Glutamatergic neuron (in vitro differentiated cells): ENCODE measurements around the gene AMPH. TPM values are rescaled to one million over a fixed set of nuclear protein-coding genes. Genes with fewer than 3 reads are reported as not detected.

ENCODE experiments used
- DNase-seq: peaks from one replicate; pipeline ENCODE4 v3.0.0; 2022
- H3K27ac Mint-ChIP-seq: one replicate; pipeline ENCODE4 v1.8.0; 2020; ENCODE audit warnings: mild to moderate bottlenecking, mixed read lengths, inconsistent platforms; ENCODE audit not compliant: unreplicated experiment
- H3K27me3 Mint-ChIP-seq: one replicate; pipeline ENCODE4 v1.8.0; 2020; ENCODE audit warnings: mild to moderate bottlenecking, moderate library complexity, mixed read lengths, inconsistent platforms; ENCODE audit not compliant: unreplicated experiment
- H3K36me3 Mint-ChIP-seq: one replicate; pipeline ENCODE4 v1.8.0; 2020; ENCODE audit warnings: mild to moderate bottlenecking, mixed read lengths, inconsistent platforms; ENCODE audit not compliant: unreplicated experiment
- H3K4me1 Mint-ChIP-seq: one replicate; pipeline ENCODE4 v1.8.0; 2020; ENCODE audit warnings: mild to moderate bottlenecking, low read depth, mixed read lengths, inconsistent platforms; ENCODE audit not compliant: unreplicated experiment
- H3K4me3 Mint-ChIP-seq: one replicate; pipeline ENCODE4 v1.8.0; 2020; ENCODE audit warnings: mild to moderate bottlenecking, mixed read lengths, inconsistent platforms; ENCODE audit not compliant: unreplicated experiment
- H3K9me3 Mint-ChIP-seq: one replicate; pipeline ENCODE4 v1.8.0; 2020; ENCODE audit warnings: mild to moderate bottlenecking, moderate library complexity, mixed read lengths, inconsistent platforms; ENCODE audit not compliant: unreplicated experiment
- total RNA-seq: library from RNA; stranded (reverse); fragmentation: NEBNext Ultra II Directional; extraction: Animal tissue kit (Norgen Biotek cat#: 25700); gene quantifications from one replicate; pipeline ENCODE4 v1.2.1, GENCODE V29; 2021; ENCODE audit not compliant: unreplicated experiment
- TF ChIP-seq, protein P1 (sequence below): fragments of 200-600 bp; sonication (generic); IDR thresholded peaks from one replicate; pipeline ENCODE4 v1.5.0; 2021; ENCODE audit not compliant: partially characterized antibody, unreplicated experiment

Gene AMPH
- total RNA-seq, 1 donor from 2014 or later: 9.4 TPM

DNA sequence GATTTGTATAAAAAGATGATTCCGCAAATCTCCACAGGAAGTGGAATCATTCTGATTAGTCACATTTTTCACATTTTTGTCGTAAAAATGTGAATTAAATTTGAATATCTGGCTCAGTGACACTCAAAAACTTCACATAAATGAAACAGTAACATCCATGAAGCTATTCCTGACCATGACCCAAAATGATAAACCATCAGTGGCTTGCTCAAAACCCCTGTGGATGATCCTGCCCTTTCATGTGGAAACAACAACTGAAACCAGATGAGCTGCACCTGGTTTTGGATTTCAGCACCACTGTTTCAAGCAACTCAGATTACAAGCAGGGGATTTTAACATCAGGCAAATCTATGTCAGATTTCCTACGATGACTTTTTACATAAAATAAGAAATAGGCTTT, 80.3 kb downstream of the AMPH start:
- Mint-ChIP-seq H3K27me3 (peaks cover 6% of the 10 kb centered on the region), H3K4me3 (no peak overlapping the region), H3K27ac (no peak overlapping the region), H3K36me3 (no peaks in the 10 kb centered on the region), H3K9me3 (no peaks in the 10 kb centered on the region), H3K4me1 (peaks cover 6% of the 10 kb centered on the region)
- TF ChIP-seq, protein P1, sequence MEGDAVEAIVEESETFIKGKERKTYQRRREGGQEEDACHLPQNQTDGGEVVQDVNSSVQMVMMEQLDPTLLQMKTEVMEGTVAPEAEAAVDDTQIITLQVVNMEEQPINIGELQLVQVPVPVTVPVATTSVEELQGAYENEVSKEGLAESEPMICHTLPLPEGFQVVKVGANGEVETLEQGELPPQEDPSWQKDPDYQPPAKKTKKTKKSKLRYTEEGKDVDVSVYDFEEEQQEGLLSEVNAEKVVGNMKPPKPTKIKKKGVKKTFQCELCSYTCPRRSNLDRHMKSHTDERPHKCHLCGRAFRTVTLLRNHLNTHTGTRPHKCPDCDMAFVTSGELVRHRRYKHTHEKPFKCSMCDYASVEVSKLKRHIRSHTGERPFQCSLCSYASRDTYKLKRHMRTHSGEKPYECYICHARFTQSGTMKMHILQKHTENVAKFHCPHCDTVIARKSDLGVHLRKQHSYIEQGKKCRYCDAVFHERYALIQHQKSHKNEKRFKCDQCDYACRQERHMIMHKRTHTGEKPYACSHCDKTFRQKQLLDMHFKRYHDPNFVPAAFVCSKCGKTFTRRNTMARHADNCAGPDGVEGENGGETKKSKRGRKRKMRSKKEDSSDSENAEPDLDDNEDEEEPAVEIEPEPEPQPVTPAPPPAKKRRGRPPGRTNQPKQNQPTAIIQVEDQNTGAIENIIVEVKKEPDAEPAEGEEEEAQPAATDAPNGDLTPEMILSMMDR: no peak
- no peak for DNase-seq

DNA sequence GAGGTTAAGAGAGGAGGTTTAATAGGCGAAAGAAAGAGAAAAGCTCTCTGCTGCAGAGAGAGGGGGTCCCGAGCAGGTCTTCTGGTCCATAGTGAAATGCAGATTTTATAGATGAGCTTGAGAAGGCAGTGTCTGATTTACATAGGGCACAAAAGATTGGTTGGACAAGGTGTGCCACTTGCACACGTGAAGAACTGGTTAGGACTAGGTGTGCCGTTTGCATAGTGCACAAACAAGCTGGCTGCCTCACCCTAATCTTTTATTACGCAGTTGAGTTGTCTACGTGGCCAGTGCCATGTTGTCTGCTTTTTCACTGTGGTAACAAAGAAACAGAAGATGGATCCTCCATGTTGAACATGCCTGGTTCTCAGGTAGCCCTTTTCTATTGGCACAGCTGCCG, 82.6 kb downstream of the AMPH start:
- H3K4me3 Mint-ChIP-seq: no peak overlapping the region
- no peaks in the 10 kb centered on the region for H3K9me3 Mint-ChIP-seq
- TF ChIP-seq, protein P1: no peak
- H3K36me3 Mint-ChIP-seq: no peaks in the 10 kb centered on the region
- H3K27ac Mint-ChIP-seq: no peak overlapping the region
- peaks cover 6% of the 10 kb centered on the region for H3K27me3 Mint-ChIP-seq
- H3K4me1 Mint-ChIP-seq: peaks cover 6% of the 10 kb centered on the region
- DNase-seq: no peak

DNA sequence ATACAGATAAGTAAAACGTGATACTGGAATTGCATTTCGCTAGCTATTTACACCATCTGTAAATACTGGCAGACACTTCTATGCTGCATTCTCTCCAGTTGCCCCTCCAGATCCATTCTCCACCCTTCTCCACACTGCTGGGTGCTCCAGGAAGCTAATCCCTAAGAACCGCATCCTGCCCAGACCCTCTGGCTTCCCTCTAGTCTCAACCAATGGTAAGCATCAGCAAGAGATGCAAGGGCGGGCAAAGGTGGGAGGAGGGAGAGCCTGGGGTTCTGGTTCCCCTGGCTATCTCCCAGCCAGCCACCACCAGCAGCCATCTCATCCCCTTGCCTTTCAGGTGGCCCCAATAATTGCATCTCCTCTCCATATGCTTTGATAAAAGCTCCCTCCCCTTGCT, 84.4 kb downstream of the AMPH start:
- Mint-ChIP-seq H3K9me3 (no peaks in the 10 kb centered on the region), H3K27ac (no peak overlapping the region), H3K27me3 (peaks cover 2% of the 10 kb centered on the region), H3K36me3 (no peaks in the 10 kb centered on the region), H3K4me1 (no peaks in the 10 kb centered on the region), H3K4me3 (no peak overlapping the region)
- DNase-seq: no peak
- TF ChIP-seq, protein P1: no peak

DNA sequence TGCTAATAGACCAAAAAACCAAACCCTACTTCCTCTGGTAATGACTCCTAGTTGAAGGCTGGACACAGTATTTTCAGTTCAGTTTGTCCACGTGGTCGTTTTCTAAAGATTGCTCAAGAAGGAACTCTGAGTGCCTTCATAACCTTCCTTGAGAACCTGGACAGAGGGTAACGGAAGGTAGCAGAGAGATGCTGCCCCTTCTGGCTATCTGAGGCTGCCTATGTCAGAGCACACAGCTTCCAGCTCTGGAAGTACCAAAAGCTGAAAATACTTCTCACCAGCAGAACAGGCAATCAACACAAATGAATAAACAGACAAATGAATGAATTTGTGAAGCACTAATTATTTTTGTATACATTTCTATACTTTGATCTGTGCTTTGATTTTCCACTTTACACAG, 85.2 kb downstream of the AMPH start:
- no peaks in the 10 kb centered on the region for H3K36me3 Mint-ChIP-seq
- H3K4me1 Mint-ChIP-seq: no peaks in the 10 kb centered on the region
- DNase-seq: no peak
- H3K27ac Mint-ChIP-seq: no peak overlapping the region
- H3K4me3 Mint-ChIP-seq: no peak overlapping the region
- H3K9me3 Mint-ChIP-seq: no peaks in the 10 kb centered on the region
- TF ChIP-seq, protein P1: no peak
- peaks cover 2% of the 10 kb centered on the region for H3K27me3 Mint-ChIP-seq

DNA sequence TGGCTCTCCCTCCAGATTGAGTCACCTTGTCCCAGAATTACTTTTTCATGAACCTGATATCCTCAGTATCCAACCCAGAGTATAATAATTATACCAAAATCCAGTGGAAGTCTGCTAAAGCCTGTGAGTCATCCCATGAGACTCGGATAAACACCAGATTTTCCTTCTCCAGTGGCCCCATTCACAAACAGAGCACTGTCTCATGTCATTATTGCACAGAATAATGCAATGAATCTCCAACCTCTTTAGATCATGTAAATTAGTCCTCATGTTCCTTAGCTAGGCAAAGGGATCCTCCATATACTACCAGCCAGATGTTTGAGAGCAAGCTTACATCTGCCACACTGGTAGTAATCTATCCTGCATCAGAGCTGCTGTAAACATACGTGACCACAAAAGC, 89.0 kb downstream of the AMPH start:
- Mint-ChIP-seq H3K27me3 (no peaks in the 10 kb centered on the region), H3K4me1 (no peaks in the 10 kb centered on the region), H3K4me3 (no peak overlapping the region), H3K36me3 (no peaks in the 10 kb centered on the region), H3K9me3 (no peaks in the 10 kb centered on the region), H3K27ac (no peak overlapping the region)
- TF ChIP-seq, protein P1: no peak
- DNase-seq: no peak
